Mucosa of stomach (tissue), 1 donor: ENCODE results near the gene HNF1A.

Experiments used
- H3K27me3 ChIP-seq: one replicate; pipeline ENCODE4 v1.7.0; 2013; ENCODE audit warnings: mild to moderate bottlenecking, low read length; ENCODE audit not compliant: control insufficient read depth, insufficient read depth
- H3K36me3 ChIP-seq: one replicate; pipeline ENCODE4 v1.7.0; 2013; ENCODE audit warnings: low read length; ENCODE audit not compliant: control insufficient read depth, insufficient read depth
- H3K4me1 ChIP-seq: one replicate; pipeline ENCODE4 v1.7.0; 2013; ENCODE audit warnings: mild to moderate bottlenecking, low read length; ENCODE audit not compliant: control insufficient read depth, insufficient read depth
- H3K4me3 ChIP-seq: one replicate; pipeline ENCODE4 v1.7.0; 2013; ENCODE audit warnings: low read length
- H3K9ac ChIP-seq: one replicate; pipeline ENCODE4 v1.7.0; 2013; ENCODE audit warnings: mild to moderate bottlenecking, low read length, moderate library complexity
- H3K9me3 ChIP-seq: one replicate; pipeline ENCODE4 v1.7.0; 2013; ENCODE audit warnings: mild to moderate bottlenecking, low read length, moderate library complexity; ENCODE audit not compliant: control insufficient read depth
- donor health status: Pancreatic carcinoma.

The HNF1A gene

DNA sequence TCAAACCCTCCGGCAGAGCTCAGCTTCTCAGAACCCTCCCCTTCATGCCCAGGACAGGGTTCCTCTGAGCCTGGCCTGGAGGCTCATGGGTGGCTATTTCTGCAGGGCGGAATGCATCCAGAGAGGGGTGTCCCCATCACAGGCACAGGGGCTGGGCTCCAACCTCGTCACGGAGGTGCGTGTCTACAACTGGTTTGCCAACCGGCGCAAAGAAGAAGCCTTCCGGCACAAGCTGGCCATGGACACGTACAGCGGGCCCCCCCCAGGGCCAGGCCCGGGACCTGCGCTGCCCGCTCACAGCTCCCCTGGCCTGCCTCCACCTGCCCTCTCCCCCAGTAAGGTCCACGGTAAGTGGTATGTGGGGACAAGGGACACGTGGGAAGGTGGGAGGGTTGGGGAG is 15.7 kb downstream of the HNF1A start:
- H3K9me3 ChIP-seq, result no peaks in the 10 kb centered on the region
- H3K4me1 ChIP-seq, result no peaks in the 10 kb centered on the region
- H3K4me3 ChIP-seq, result no peak overlapping the region
- no peaks in the 10 kb centered on the region for H3K27me3 ChIP-seq
- H3K36me3 ChIP-seq, result peaks cover 18% of the 10 kb centered on the region
- no peak overlapping the region for H3K9ac ChIP-seq

DNA sequence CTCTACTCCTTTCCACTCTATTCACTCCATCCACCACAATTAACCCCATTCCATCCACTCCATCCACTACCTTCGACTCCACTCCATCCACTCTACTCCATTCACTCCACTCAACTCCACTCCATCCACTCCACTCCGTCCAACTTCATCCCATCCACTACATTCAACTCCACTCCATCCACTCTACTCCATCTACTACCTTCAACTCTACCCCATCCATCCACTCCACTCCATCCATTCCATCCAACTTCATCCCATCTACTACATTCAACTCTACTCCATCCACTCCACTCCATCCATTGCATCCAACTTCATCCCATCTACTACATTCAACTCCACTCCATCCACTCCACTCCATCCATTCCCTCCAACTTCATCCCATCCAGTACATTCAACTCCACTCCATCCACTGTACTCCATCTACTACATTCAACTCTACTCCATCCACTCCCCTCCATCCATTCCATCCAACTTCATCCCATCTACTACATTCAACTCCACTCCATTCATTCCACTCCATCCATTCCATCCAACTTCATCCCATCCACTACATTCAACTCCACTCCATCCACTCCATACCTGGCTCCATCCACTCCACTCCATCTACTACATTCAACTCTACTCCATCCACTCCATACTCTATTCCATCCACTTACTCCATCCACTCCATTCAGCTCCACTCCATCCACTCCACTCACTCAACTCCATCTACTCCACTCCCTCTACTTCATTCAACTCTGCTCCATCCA is 16.4 kb downstream of the HNF1A start:
- H3K4me1 ChIP-seq, result peaks cover 5% of the 10 kb centered on the region
- H3K27me3 ChIP-seq, result no peaks in the 10 kb centered on the region
- H3K9me3 ChIP-seq, result no peaks in the 10 kb centered on the region
- H3K36me3 ChIP-seq, result peaks cover 18% of the 10 kb centered on the region
- H3K9ac ChIP-seq, result no peak overlapping the region
- no peak overlapping the region for H3K4me3 ChIP-seq

DNA sequence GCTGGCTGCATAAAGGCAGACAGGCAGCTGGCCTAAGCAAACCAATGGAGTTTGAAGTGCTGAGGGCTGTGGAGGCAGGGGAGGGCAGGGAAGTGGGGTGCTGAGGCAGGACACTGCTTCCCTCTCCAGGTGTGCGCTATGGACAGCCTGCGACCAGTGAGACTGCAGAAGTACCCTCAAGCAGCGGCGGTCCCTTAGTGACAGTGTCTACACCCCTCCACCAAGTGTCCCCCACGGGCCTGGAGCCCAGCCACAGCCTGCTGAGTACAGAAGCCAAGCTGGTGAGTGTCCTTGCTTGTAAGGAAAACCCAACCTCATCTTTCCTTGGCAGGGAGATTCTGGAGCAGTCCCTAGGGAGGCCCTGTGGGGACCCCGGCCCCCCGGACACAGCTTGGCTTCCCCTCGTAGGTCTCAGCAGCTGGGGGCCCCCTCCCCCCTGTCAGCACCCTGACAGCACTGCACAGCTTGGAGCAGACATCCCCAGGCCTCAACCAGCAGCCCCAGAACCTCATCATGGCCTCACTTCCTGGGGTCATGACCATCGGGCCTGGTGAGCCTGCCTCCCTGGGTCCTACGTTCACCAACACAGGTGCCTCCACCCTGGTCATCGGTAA is 17.9 kb downstream of the HNF1A start:
- peaks cover 18% of the 10 kb centered on the region for H3K36me3 ChIP-seq
- H3K4me3 ChIP-seq, result no peak overlapping the region
- no peak overlapping the region for H3K9ac ChIP-seq
- H3K4me1 ChIP-seq, result peaks cover 18% of the 10 kb centered on the region
- H3K9me3 ChIP-seq, result no peaks in the 10 kb centered on the region
- H3K27me3 ChIP-seq, result no peaks in the 10 kb centered on the region

DNA sequence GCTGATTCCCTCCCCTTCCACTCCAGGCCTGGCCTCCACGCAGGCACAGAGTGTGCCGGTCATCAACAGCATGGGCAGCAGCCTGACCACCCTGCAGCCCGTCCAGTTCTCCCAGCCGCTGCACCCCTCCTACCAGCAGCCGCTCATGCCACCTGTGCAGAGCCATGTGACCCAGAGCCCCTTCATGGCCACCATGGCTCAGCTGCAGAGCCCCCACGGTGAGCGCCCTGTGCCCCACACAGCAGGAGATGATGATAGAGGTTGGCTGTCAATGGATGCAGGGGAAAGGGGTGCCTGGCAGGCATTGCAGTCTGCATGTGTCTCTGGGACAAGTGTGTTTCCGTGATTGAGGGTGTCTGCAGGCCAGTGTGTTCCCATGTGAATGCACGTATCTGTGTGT is 19.1 kb downstream of the HNF1A start:
- Histone ChIP-seq H3K4me3 (no peak overlapping the region), H3K36me3 (peaks cover 18% of the 10 kb centered on the region), H3K9me3 (no peaks in the 10 kb centered on the region), H3K27me3 (no peaks in the 10 kb centered on the region), H3K4me1 (peaks cover 20% of the 10 kb centered on the region), H3K9ac (no peak overlapping the region)

DNA sequence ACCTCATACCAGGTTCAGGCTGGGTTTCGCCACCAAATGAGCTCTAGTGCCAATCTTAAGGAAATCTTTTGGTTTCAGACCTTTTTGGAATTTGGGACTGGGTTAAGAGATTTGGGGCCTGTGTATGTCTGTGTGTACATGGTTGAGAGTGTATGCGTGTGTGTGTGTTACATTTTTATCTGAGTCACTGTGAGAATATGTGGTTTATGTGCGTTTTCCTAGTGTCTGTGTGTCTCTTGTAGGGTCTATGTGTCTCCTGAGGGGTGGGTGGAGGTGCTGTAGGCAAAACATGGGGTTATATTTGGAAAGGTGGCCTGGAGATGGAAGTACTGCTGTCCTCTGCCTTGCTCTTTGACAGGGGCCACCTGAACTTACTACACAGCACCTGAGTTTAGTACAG is 20.1 kb downstream of the HNF1A start:
- no peak overlapping the region for H3K4me3 ChIP-seq
- H3K9me3 ChIP-seq, result no peaks in the 10 kb centered on the region
- no peaks in the 10 kb centered on the region for H3K27me3 ChIP-seq
- peaks cover 20% of the 10 kb centered on the region for H3K4me1 ChIP-seq
- H3K36me3 ChIP-seq, result peaks cover 18% of the 10 kb centered on the region
- no peak overlapping the region for H3K9ac ChIP-seq

DNA sequence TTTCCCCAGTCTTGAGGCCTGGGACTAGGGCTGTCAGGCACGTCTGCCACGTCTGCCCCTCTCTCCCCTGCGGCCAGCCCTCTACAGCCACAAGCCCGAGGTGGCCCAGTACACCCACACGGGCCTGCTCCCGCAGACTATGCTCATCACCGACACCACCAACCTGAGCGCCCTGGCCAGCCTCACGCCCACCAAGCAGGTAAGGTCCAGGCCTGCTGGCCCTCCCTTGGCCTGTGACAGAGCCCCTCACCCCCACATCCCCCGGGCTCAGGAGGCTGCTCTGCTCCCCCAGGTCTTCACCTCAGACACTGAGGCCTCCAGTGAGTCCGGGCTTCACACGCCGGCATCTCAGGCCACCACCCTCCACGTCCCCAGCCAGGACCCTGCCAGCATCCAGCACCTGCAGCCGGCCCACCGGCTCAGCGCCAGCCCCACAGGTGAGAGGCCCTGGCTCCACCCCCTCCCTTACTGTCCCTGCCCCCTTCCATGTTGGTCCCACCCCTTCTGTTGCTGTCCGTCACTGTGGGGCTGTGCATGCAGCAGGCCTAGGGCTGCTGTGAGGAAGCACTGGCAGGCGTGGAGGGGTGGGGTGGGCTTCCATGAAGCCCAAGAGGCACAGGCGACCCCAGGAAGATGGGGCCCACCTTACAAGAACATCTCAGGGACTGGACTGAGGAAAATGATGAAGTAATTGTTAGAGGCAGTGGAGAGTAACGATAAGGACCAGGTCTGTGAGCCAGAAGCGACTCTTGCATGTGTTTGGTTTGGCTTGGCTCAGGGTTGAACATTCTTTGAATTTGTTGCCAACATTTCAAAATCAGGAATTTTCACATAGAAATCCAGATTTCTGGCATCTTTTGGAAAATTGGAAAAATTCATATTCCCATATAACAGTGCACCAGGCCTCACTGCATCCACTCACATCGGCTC is 21.1 kb downstream of the HNF1A start:
- no peaks in the 10 kb centered on the region for H3K27me3 ChIP-seq
- no peaks in the 10 kb centered on the region for H3K9me3 ChIP-seq
- peaks cover 20% of the 10 kb centered on the region for H3K4me1 ChIP-seq
- H3K4me3 ChIP-seq, result no peak overlapping the region
- H3K9ac ChIP-seq, result no peak overlapping the region
- H3K36me3 ChIP-seq, result peaks cover 14% of the 10 kb centered on the region

DNA sequence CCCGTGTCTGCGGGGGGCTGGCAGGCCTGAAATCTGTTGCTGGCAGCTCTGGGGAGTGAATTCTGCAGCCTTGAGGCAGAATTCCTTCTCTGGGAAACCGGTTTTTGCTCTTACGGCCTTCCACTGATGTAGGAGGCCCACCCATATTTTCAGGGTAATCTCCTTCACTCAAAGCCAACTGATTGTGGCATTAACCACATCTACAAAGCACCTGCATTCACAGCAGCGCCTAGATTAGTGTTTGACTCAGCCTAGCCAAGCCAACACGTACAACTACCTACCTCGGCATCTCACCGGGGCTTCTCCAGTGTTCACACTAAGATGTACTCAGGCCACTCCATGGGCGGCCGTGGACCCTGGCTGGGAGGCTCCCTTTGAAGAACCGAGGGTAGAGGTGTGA is 22.2 kb downstream of the HNF1A start:
- Histone ChIP-seq H3K4me3 (no peak overlapping the region), H3K9ac (no peak overlapping the region), H3K36me3 (peaks cover 4% of the 10 kb centered on the region), H3K4me1 (peaks cover 20% of the 10 kb centered on the region), H3K27me3 (no peaks in the 10 kb centered on the region), H3K9me3 (no peaks in the 10 kb centered on the region)

DNA sequence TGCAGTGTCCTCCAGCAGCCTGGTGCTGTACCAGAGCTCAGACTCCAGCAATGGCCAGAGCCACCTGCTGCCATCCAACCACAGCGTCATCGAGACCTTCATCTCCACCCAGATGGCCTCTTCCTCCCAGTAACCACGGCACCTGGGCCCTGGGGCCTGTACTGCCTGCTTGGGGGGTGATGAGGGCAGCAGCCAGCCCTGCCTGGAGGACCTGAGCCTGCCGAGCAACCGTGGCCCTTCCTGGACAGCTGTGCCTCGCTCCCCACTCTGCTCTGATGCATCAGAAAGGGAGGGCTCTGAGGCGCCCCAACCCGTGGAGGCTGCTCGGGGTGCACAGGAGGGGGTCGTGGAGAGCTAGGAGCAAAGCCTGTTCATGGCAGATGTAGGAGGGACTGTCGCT is 22.7 kb downstream of the HNF1A start:
- H3K36me3 ChIP-seq, result no peaks in the 10 kb centered on the region
- H3K27me3 ChIP-seq, result no peaks in the 10 kb centered on the region
- H3K4me1 ChIP-seq, result peaks cover 20% of the 10 kb centered on the region

DNA sequence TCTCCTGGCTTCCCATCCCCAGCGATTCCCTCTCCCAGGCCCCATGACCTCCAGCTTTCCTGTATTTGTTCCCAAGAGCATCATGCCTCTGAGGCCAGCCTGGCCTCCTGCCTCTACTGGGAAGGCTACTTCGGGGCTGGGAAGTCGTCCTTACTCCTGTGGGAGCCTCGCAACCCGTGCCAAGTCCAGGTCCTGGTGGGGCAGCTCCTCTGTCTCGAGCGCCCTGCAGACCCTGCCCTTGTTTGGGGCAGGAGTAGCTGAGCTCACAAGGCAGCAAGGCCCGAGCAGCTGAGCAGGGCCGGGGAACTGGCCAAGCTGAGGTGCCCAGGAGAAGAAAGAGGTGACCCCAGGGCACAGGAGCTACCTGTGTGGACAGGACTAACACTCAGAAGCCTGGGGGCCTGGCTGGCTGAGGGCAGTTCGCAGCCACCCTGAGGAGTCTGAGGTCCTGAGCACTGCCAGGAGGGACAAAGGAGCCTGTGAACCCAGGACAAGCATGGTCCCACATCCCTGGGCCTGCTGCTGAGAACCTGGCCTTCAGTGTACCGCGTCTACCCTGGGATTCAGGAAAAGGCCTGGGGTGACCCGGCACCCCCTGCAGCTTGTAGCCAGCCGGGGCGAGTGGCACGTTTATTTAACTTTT is 23.6 kb downstream of the HNF1A start:
- Histone ChIP-seq H3K4me1 (peaks cover 20% of the 10 kb centered on the region), H3K27me3 (no peaks in the 10 kb centered on the region), H3K9ac (no peak overlapping the region), H3K4me3 (no peak overlapping the region), H3K9me3 (no peaks in the 10 kb centered on the region), H3K36me3 (no peaks in the 10 kb centered on the region)

More for the DNA sequence above, 22.7 kb downstream of the HNF1A start:
- Histone ChIP-seq H3K4me3 (no peak overlapping the region), H3K9me3 (no peaks in the 10 kb centered on the region), H3K9ac (no peak overlapping the region)

DNA sequence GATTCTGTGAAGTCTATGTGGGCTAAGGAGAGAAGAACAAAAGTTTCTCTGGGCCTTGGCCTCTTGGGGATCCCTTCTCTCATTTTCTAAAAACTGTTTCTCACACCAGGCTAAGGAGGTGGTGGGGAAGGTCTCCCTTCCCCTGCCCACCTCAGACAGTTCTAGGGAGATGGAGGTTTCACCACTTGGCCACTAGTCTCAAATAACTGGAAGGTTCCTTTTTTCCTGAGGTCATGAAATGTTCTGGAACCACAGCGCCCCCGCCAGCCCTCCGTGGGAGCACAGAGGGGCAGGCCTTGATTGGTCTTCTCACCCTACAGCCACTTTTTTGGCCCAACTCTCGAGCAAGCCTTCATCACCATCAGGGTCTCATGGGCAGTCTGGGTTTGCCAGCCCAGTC is 25.3 kb downstream of the HNF1A start:
- no peaks in the 10 kb centered on the region for H3K36me3 ChIP-seq

DNA sequence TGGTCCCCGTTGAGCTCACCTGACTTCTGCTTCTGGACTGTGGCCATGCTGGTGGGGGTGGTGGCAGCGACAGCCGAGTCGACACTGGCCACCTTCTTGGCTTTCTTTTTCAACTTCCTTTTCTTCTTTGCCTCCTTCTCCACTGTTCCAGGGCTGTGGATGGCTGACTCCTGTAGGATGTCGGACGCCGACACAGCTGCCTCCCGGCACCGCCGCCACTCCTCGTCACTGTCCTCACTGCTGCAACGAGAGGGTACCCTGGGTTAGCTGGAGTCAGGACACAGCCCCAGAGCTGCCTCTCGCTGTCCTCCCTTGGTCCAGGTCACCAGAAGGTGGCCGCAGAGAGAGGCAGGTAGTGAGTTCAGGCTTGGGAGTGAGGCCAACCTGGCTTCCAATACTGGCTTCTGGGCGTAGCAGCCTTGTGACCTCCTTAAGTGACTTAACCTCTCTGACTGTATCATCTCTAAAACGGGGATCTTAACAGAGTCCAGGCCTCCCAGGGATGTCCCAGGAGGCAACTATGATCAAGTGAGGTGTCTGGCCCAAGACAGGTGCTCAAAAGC is 26.0 kb downstream of the HNF1A start:
- Histone ChIP-seq H3K27me3 (no peaks in the 10 kb centered on the region), H3K9me3 (no peaks in the 10 kb centered on the region), H3K9ac (no peak overlapping the region), H3K4me1 (peaks cover 19% of the 10 kb centered on the region), H3K4me3 (no peak overlapping the region), H3K36me3 (no peaks in the 10 kb centered on the region)

More for the DNA sequence above, 25.3 kb downstream of the HNF1A start:
- Histone ChIP-seq H3K27me3 (no peaks in the 10 kb centered on the region), H3K4me1 (peaks cover 20% of the 10 kb centered on the region), H3K9me3 (no peaks in the 10 kb centered on the region), H3K4me3 (no peak overlapping the region), H3K9ac (no peak overlapping the region)
